ENCODE data around the gene CLCN5.

DNA sequence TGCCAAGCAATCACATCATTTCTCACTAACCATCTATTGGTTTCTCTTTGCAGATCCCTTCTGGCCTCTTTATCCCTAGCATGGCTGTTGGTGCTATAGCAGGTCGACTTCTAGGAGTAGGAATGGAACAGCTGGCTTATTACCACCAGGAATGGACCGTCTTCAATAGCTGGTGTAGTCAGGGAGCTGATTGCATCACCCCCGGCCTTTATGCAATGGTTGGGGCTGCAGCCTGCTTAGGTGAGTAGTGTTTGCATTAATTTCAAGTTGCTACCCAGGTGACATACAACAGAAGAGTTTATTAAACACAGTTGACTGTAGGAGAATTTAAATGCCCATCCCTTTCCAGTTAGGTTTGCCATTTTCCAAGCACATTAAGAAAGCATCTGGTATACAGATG lies 166.2 kb downstream of the CLCN5 start:
- TF ChIP-seq POLR2A (IDR thresholded peaks at IDR 0.05) (no peak), CTCF (IDR thresholded peaks at IDR 0.05) (no peak)
